ENCODE measurements around the gene UNC5CL.

UNC5CL gene

GRCh38 chr6:41033776-41034175, 5.2 kb downstream of the UNC5CL start:
- no peak for DNase-seq (ENCODE audit: low read depth)
- H3K4me3 ChIP-seq (ENCODE audit: control insufficient read depth, low read depth, low read length): no peak overlapping the region
- no peak for TF ChIP-seq CTCF (conservative IDR thresholded peaks at IDR 0.05; ENCODE audit: control insufficient read depth, insufficient read depth, low read depth, low read length)

GRCh38 chr6:41032830-41033229, 6.2 kb downstream of the UNC5CL start:
- DNase-seq (ENCODE audit: low read depth): no peak
- H3K4me3 ChIP-seq (ENCODE audit: control insufficient read depth, low read depth, low read length): no peak overlapping the region
- TF ChIP-seq CTCF (conservative IDR thresholded peaks at IDR 0.05; ENCODE audit: control insufficient read depth, insufficient read depth, low read depth, low read length): no peak

- H3K4me3 ChIP-seq (ENCODE audit: control insufficient read depth, low read depth, low read length): peak overlapping the region; percentile 44
- DNase-seq (ENCODE audit: low read depth): no peak
- no peak for TF ChIP-seq CTCF (conservative IDR thresholded peaks at IDR 0.05; ENCODE audit: control insufficient read depth, insufficient read depth, low read depth, low read length)
These were observed 10.2 kb downstream of the UNC5CL start for GRCh38 chr6:41028561-41029412.

- H3K4me3 ChIP-seq (ENCODE audit: control insufficient read depth, low read depth, low read length): peak overlapping the region; percentile 44
- peak; percentile 60 for TF ChIP-seq CTCF (conservative IDR thresholded peaks at IDR 0.05; ENCODE audit: control insufficient read depth, insufficient read depth, low read depth, low read length)
- DNase-seq (ENCODE audit: low read depth): peak; percentile 57
These were observed 11.0 kb downstream of the UNC5CL start for GRCh38 chr6:41027799-41028560.

GRCh38 chr6:41027241-41027640, 11.8 kb downstream of the UNC5CL start:
- TF ChIP-seq CTCF (conservative IDR thresholded peaks at IDR 0.05; ENCODE audit: control insufficient read depth, insufficient read depth, low read depth, low read length): no peak
- no peak for DNase-seq (ENCODE audit: low read depth)
- H3K4me3 ChIP-seq (ENCODE audit: control insufficient read depth, low read depth, low read length): peak overlapping the region; percentile 37

GRCh38 chr6:41025966-41026530, 13.0 kb downstream of the UNC5CL start:
- no peak for DNase-seq (ENCODE audit: low read depth)
- TF ChIP-seq CTCF (conservative IDR thresholded peaks at IDR 0.05; ENCODE audit: control insufficient read depth, insufficient read depth, low read depth, low read length): no peak
- H3K4me3 ChIP-seq (ENCODE audit: control insufficient read depth, low read depth, low read length): no peak overlapping the region
